ENCODE measurements around the gene DNTTIP2.
"Not testable (repeated sequence)": the region's sequence is repeated elsewhere in the genome, so short reads cannot be mapped to it uniquely, and the experiment has no call there.

Gene DNTTIP2

DNA sequence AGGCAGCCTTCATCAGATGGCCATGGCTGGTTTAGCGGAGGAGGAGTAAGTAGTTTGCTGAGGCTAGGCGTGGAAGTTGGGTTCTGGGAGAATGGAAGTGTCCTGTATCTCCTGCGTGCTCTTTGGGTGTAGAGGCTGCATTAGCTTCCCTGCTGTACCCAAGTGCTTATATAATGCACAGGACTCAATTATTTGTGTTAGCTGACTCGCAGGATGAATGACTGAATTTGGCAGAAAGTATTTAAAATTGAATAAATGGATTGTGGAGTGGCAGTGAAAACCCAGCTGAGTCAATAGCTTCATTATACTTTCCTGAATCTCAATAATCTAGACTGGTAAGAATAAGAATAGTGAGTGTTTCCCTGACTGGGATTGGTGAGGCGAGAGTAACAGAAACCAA, 13.8 kb downstream of the DNTTIP2 start:
- H3K27me3 Mint-ChIP-seq = no peaks in the 10 kb centered on the region
- ATAC-seq (replicated peaks; ENCODE audit: extremely low read depth, poor library complexity, severe bottlenecking) (no peak), DNase-seq (ENCODE audit: low spot score in 2 of 2) (no peak)
- H3K27ac Mint-ChIP-seq (ENCODE audit: low read depth) = peak overlapping the region; percentile 19
- H3K9me3 Mint-ChIP-seq = no peaks in the 10 kb centered on the region
- H3K4me1 Mint-ChIP-seq = no peaks in the 10 kb centered on the region
- H3K36me3 Mint-ChIP-seq (ENCODE audit: insufficient read depth) = peaks cover 30% of the 10 kb centered on the region
- H3K4me3 Mint-ChIP-seq = no peak overlapping the region

DNA sequence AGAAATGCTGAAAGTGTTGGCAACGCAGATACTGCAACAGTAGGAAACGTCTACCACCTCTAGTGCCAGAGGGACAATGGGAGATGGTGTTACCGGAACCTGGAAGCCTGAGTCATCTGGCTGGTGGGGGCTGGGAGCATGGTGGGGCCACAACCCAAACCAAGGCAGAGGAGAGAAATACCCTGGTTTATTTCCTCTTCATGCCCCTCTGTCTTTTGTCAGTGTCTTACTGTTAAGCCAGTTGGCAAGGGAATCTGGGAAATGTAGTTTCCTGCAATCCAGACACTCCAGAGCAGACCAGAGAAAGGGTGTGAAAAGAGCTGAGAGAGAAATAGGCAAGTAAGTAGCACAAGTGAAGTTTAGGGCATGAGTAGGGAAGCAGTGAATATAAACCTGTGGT, 14.8 kb downstream of the DNTTIP2 start:
- no peak overlapping the region for H3K4me3 Mint-ChIP-seq
- H3K9me3 Mint-ChIP-seq = no peaks in the 10 kb centered on the region
- no peaks in the 10 kb centered on the region for H3K4me1 Mint-ChIP-seq
- ATAC-seq (replicated peaks; ENCODE audit: extremely low read depth, poor library complexity, severe bottlenecking) (no peak), DNase-seq (ENCODE audit: low spot score in 2 of 2) (no peak)
- peaks cover under 1% of the 10 kb centered on the region for H3K27me3 Mint-ChIP-seq
- no peak overlapping the region for H3K27ac Mint-ChIP-seq (ENCODE audit: low read depth)
- H3K36me3 Mint-ChIP-seq (ENCODE audit: insufficient read depth) = peaks cover 21% of the 10 kb centered on the region

DNA sequence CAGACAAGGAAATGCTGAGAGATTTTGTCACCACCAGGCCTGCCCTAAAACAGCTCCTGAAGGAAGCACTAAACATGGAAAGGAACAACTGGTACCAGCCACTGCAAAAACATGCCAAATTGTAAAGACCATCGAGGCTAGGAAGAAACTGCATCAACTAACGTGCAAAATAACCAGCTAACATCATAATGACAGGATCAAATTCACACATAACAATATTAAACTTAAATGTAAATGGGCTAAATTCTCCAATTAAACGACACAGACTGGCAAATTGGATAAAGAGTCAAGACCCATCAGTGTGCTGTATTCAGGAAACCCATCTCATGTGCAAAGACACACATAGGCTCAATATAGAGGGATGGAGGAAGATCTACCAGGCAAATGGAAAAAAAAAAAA, 21.4 kb downstream of the DNTTIP2 start:
- ATAC-seq (replicated peaks; ENCODE audit: extremely low read depth, poor library complexity, severe bottlenecking); H3K4me1 Mint-ChIP-seq: not testable (repeated sequence)

DNA sequence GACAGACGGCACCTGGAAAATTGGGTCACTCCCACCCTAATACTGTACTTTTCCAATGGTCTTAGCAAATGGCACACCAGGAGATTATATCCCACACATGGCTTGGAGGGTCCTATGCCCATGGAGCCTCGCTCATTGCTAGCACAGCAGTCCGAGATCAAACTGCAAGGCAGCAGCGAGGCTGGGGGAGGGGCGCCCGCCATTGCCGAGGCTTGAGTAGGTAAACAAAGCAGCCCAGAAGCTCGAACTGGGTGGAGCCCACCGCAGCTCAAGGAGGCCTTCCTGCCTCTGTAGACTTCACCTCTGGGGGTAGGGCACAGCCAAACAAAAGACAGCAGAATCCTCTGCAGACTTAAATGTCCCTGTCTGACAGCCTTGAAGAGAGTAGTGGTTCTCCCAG, 23.0 kb downstream of the DNTTIP2 start:
- H3K27ac Mint-ChIP-seq (ENCODE audit: low read depth); DNase-seq (ENCODE audit: low spot score in 2 of 2): not testable (repeated sequence)

More for the DNA sequence above, 21.4 kb downstream of the DNTTIP2 start:
- not testable (repeated sequence) for DNase-seq (ENCODE audit: low spot score in 2 of 2); H3K27ac Mint-ChIP-seq (ENCODE audit: low read depth); H3K36me3 Mint-ChIP-seq (ENCODE audit: insufficient read depth); H3K9me3 Mint-ChIP-seq; H3K4me3 Mint-ChIP-seq
- H3K27me3 Mint-ChIP-seq = peaks cover 44% of the 10 kb centered on the region

DNA sequence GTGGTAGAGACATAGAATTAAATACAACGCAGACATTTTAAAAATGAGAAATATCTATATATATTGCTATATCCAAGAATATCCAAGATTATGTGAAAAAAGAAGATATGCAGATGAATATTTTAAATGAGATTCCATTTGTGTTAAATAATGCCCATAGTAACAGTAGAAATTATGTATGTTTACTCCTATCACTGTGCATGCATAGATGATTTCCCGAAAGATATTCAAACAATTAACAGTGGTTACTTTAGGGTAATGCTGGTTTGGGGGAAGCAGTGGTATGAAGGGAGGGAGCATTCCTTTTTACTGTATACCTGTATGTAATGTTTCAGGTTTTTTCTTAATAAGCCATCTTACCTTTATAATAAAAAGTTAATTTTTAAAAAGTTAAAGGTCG, 25.1 kb downstream of the DNTTIP2 start:
- Mint-ChIP-seq H3K27ac (ENCODE audit: low read depth) (no peak overlapping the region), H3K4me3 (no peak overlapping the region), H3K36me3 (ENCODE audit: insufficient read depth) (peaks cover 2% of the 10 kb centered on the region), H3K9me3 (peaks cover 5% of the 10 kb centered on the region), H3K27me3 (peaks cover 41% of the 10 kb centered on the region), H3K4me1 (no peaks in the 10 kb centered on the region)
- DNase-seq (ENCODE audit: low spot score in 2 of 2) (no peak), ATAC-seq (replicated peaks; ENCODE audit: extremely low read depth, poor library complexity, severe bottlenecking) (no peak)

More for the DNA sequence above, 23.0 kb downstream of the DNTTIP2 start:
- H3K4me1 Mint-ChIP-seq; H3K9me3 Mint-ChIP-seq; ATAC-seq (replicated peaks; ENCODE audit: extremely low read depth, poor library complexity, severe bottlenecking); H3K36me3 Mint-ChIP-seq (ENCODE audit: insufficient read depth); H3K4me3 Mint-ChIP-seq: not testable (repeated sequence)
- peaks cover 44% of the 10 kb centered on the region for H3K27me3 Mint-ChIP-seq

DNA sequence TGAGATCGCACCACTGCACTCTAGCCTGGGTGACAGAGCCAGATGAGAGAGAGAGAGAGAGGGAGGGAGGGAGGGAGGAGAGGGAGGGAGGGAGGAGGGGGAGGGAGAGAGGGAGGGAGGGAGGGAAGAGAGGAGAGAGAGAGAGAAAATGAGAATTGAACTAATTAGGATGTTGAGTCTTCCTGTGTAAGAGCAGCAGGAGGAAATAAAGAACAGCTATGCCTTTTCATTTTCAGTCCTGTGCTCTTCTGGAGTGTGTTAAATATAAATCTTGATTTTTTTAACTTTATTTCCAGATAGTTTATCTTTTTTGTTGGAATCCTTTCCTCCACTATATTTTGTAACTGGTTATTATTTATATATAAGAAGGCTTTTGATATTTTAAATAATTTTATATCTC, 27.1 kb downstream of the DNTTIP2 start:
- ATAC-seq (replicated peaks; ENCODE audit: extremely low read depth, poor library complexity, severe bottlenecking) (no peak), DNase-seq (ENCODE audit: low spot score in 2 of 2) (no peak)
- no peak overlapping the region for H3K4me3 Mint-ChIP-seq
- peaks cover 30% of the 10 kb centered on the region for H3K27me3 Mint-ChIP-seq
- H3K36me3 Mint-ChIP-seq (ENCODE audit: insufficient read depth) = peaks cover 17% of the 10 kb centered on the region
- peaks cover 7% of the 10 kb centered on the region for H3K9me3 Mint-ChIP-seq
- H3K27ac Mint-ChIP-seq (ENCODE audit: low read depth) = no peak overlapping the region
- peaks cover 12% of the 10 kb centered on the region for H3K4me1 Mint-ChIP-seq

DNA sequence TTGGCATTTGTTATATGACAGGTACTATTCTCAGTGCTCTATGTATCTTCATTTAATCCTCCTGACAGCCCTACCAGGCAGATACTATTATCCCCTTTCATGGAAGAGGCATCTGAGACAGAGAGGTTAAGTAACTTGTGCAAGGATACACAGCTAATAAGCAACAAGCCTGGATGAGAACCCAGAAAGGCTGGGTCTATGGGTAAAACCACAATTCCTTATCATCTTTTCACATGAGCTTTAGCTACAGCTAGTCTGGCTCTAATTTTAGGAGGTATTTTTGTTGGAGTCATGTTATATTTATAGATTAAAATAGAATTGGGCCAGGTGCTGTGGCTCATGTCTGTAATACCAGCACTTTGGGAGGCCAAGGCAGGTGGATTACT, 27.7 kb downstream of the DNTTIP2 start:
- ATAC-seq (replicated peaks; ENCODE audit: extremely low read depth, poor library complexity, severe bottlenecking) = no peak
- Mint-ChIP-seq H3K4me3 (no peak overlapping the region), H3K27ac (ENCODE audit: low read depth) (no peak overlapping the region), H3K9me3 (peaks cover 5% of the 10 kb centered on the region), H3K36me3 (ENCODE audit: insufficient read depth) (peaks cover 23% of the 10 kb centered on the region), H3K27me3 (peaks cover 25% of the 10 kb centered on the region), H3K4me1 (peaks cover 12% of the 10 kb centered on the region)
- DNase-seq (ENCODE audit: low spot score in 2 of 2) = no peak

DNA sequence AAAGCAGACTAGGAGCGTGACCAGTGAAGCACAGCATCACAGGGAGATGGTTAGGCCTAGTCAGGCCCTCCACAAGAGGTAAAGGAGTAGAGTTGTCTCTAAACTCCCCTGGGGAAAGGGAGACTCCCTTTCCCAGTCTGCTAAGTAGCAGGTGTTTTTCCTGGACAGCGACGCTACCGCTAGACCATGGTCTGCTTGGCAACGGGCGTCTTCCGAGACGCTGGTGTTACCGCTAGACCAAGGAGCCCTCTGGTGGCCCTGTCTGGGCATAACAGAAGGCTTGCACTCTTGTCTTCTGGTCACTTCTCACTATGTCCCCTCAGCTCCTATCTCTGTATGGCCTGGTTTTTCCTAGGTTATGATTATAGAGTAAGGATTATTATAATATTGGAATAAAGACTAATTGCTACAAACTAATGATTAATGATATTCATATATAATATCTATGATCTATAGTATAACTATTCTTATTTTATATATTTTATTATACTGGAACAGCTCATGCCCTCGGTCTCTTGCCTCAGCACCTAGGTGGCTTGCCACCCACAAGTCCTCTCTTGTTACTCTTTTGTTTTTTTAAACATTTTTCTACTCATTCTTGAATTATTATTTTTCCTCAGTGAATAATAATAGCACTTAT, 28.2 kb downstream of the DNTTIP2 start:
- Mint-ChIP-seq H3K36me3 (ENCODE audit: insufficient read depth) (peaks cover 28% of the 10 kb centered on the region), H3K27me3 (peaks cover 24% of the 10 kb centered on the region), H3K4me1 (peaks cover 14% of the 10 kb centered on the region)
- not testable (repeated sequence) for ATAC-seq (replicated peaks; ENCODE audit: extremely low read depth, poor library complexity, severe bottlenecking); H3K27ac Mint-ChIP-seq (ENCODE audit: low read depth); H3K9me3 Mint-ChIP-seq; H3K4me3 Mint-ChIP-seq
- peak in 1 of 2 donors; percentile 31 for DNase-seq (ENCODE audit: low spot score in 2 of 2)

DNA sequence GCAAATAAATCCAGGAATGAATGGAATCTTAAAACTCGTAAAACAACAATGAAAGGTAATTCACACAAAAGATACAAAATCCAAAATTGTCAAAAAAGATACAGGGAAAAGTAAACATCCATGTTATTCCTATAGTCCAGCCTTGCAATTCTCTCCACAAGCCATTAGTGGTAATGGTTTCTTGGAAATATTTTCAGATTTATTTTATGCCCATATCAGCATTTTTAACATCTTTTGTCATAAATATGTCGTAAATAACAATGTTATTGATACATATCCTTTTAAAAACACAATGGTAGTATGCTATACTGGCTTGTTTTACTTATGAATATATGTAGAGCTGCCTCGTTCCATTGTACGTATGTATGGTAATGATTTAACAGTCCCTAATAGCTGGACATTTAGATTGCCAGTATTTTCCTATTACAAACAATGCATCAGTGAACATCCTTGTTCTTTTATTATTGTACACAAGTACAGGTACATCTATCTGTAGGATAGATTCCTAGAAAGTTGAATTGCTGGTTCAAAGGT, 30.6 kb downstream of the DNTTIP2 start:
- peak overlapping the region; percentile 100 for H3K27ac Mint-ChIP-seq (ENCODE audit: low read depth)
- H3K27me3 Mint-ChIP-seq = peaks cover 9% of the 10 kb centered on the region
- peak overlapping the region; percentile 98 for H3K4me3 Mint-ChIP-seq
- H3K36me3 Mint-ChIP-seq (ENCODE audit: insufficient read depth) = peaks cover 33% of the 10 kb centered on the region
- no peak for DNase-seq (ENCODE audit: low spot score in 2 of 2)
- peaks cover 5% of the 10 kb centered on the region for H3K9me3 Mint-ChIP-seq
- ATAC-seq (replicated peaks; ENCODE audit: extremely low read depth, poor library complexity, severe bottlenecking) = no peak
- peaks cover 18% of the 10 kb centered on the region for H3K4me1 Mint-ChIP-seq

DNA sequence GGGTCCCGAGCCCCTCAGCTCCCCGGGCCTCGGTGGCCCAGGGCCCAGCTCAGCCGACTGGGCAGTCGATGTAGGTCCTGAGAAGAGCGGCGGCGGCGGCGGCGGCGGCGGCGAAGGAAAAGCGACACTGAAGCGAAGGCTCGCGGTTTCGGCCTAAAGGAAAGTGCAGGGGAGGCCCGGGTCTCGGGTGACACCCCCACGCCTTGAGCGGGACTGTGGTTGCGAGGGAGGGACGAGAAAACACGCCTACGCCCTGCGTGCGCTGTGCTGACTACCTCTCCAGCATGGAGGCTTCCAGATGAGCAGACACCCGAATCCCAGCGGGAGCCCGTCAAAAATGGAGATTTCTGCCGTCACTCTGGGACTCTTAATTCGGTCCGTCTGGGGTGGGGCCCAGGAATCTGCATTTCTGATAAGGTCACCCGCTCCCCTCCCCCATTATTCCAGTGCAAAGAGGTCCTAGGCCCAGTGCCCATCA, 31.2 kb downstream of the DNTTIP2 start:
- Mint-ChIP-seq H3K4me3 (peak overlapping the region; percentile 98), H3K9me3 (peaks cover 5% of the 10 kb centered on the region), H3K36me3 (ENCODE audit: insufficient read depth) (peaks cover 33% of the 10 kb centered on the region), H3K27ac (ENCODE audit: low read depth) (peak overlapping the region; percentile 100), H3K4me1 (peaks cover 18% of the 10 kb centered on the region), H3K27me3 (peaks cover 9% of the 10 kb centered on the region)
- peak; percentile 30 for ATAC-seq (replicated peaks; ENCODE audit: extremely low read depth, poor library complexity, severe bottlenecking)
- DNase-seq (ENCODE audit: low spot score in 2 of 2) = peak; percentile 42 to 52

DNA sequence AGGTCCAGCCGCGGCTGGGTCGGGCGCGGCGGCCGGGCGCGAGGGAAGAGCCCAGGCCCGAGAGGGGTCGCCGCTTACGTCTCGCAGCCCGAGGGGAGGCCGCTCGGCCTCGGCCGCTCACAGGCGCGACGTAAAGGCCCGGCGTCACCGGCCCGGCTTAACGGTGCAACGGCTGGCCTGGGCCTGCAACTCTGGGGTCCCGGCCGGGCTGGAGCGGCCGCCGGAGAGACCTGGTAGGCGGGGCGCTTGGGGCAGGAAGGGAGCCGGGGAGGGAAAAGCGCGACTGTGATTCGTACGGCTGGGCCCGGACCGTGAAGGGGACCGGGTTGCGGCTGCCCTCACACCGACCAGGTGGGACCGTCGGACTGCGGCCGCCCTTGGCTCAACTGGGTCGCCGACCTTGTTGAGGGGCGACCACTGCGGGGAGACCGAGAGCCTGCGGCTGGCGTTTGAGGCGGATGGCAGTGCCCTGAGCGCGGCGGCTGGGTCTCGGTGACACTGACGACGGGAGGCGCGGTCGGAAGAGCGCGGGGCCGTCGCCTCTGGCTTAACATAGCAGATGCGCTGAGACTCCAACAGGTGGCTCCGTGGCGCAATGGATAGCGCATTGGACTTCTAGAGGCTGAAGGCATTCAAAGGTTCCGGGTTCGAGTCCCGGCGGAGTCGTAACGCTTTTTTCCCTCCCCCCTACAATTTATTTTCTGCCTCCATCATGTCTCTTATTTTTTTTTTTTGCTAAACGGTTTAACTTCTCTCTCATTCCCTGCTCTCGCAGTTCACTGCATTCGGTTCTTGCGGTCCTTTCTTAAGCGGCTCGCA, 31.8 kb downstream of the DNTTIP2 start:
- Mint-ChIP-seq H3K9me3 (peaks cover 5% of the 10 kb centered on the region), H3K4me1 (peaks cover 18% of the 10 kb centered on the region), H3K4me3 (peak overlapping the region; percentile 98), H3K27ac (ENCODE audit: low read depth) (peak overlapping the region; percentile 100), H3K27me3 (peaks cover 9% of the 10 kb centered on the region), H3K36me3 (ENCODE audit: insufficient read depth) (peaks cover 33% of the 10 kb centered on the region)
- DNase-seq (ENCODE audit: low spot score in 2 of 2) (peak; percentile 87 to 94), ATAC-seq (replicated peaks; ENCODE audit: extremely low read depth, poor library complexity, severe bottlenecking) (peak; percentile 71)

DNA sequence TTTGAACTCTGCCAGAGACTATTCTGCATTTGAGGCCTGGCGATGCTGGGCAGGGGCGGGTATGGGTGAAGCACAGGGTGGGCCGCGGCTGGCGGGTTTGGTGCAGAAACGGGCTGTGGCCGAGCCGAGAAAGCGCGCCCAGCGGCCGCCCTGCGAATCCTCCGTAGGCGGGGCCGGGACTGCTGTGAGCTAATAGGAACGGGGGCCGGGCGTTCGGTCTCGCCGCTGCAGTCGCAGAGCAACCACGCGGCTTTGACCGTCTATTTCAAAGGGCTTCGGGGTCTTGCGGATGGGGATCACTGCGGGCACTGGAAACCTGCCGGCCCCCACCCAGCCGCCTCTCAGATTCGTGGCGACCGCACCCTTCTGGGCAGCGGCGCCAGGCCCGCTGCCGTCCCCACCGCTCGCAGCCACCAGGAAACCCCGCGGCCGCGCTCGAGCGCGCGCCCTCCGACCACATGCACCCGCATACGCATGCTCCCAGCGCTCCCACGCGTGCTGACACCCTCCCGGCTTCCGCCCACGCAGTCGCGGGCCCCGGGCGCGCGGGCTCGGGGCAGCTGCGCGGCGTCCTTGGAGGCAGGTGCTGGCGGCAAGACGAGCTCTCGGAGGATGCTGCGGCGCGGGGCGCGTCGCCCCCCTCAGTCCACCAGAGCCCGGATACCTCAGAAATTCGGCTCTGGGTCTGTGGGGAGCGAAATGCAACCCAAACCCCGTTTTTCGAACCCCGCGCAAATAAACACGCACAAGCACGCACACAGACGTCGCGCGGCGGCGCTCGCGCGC, 32.6 kb downstream of the DNTTIP2 start:
- peaks cover 9% of the 10 kb centered on the region for H3K27me3 Mint-ChIP-seq
- H3K36me3 Mint-ChIP-seq (ENCODE audit: insufficient read depth) = peaks cover 33% of the 10 kb centered on the region
- H3K4me1 Mint-ChIP-seq = peaks cover 18% of the 10 kb centered on the region
- H3K9me3 Mint-ChIP-seq = peaks cover 5% of the 10 kb centered on the region
- ATAC-seq (replicated peaks; ENCODE audit: extremely low read depth, poor library complexity, severe bottlenecking) = peak; percentile 54
- DNase-seq (ENCODE audit: low spot score in 2 of 2) = peak; percentile 75 to 76
- H3K4me3 Mint-ChIP-seq = peak overlapping the region; percentile 98
- H3K27ac Mint-ChIP-seq (ENCODE audit: low read depth) = peak overlapping the region; percentile 100
